Skeletal muscle tissue (tissue), 4 donors: ENCODE results near the gene MCHR1. TPM values are rescaled to one million over a fixed set of nuclear protein-coding genes. Genes with fewer than 3 reads are reported as not detected.
"Not testable (repeated sequence)": the region's sequence is repeated elsewhere in the genome, so short reads cannot be mapped to it uniquely, and the experiment has no call there.

ENCODE experiments used
- H3K27ac ChIP-seq: one replicate; pipeline ENCODE4 v1.7.0; 2013; ENCODE audit warnings: mild to moderate bottlenecking, low read depth, low read length, inconsistent platforms
- H3K27me3 ChIP-seq, 3 donors: one replicate each; pipeline ENCODE4 v1.7.0; 2013; ENCODE audit warnings: low read length in 3 of 3; ENCODE audit not compliant: control insufficient read depth in 3 of 3, insufficient read depth in 3 of 3
- H3K36me3 ChIP-seq, 3 donors: one replicate each; pipeline ENCODE4 v1.7.0; 2013; ENCODE audit warnings: low read length in 3 of 3; ENCODE audit not compliant: control insufficient read depth in 3 of 3, insufficient read depth in 3 of 3
- H3K4me1 ChIP-seq, 3 donors: one replicate each; pipeline ENCODE4 v1.7.0; 2013; ENCODE audit warnings: low read length in 3 of 3, mild to moderate bottlenecking in 3 of 3; ENCODE audit not compliant: control insufficient read depth in 3 of 3, insufficient read depth in 3 of 3
- H3K4me3 ChIP-seq, 3 donors: one replicate each; pipeline ENCODE4 v1.7.0; 2013; ENCODE audit warnings: low read length in 3 of 3
- H3K9ac ChIP-seq, 3 donors: one replicate each; pipeline ENCODE4 v1.7.0; 2013; ENCODE audit warnings: low read length in 3 of 3, mild to moderate bottlenecking in 3 of 3, moderate library complexity in 2 of 3, low read depth in 1 of 3
- H3K9me3 ChIP-seq, 3 donors: one replicate each; pipeline ENCODE4 v1.7.0; 2013; ENCODE audit warnings: low read length in 3 of 3; ENCODE audit not compliant: control insufficient read depth in 3 of 3
- total RNA-seq: library from RNA; depleted of rRNA; stranded (reverse); fragments of >200 nt; gene quantifications from one replicate; pipeline ENCODE4 v1.2.3, GENCODE V29; 2014
- donor health status: Osteomylitis.

Gene MCHR1
- total RNA-seq, 1 donor from 2014 or later, result 1.6 TPM

- not testable (repeated sequence) for H3K36me3 ChIP-seq, H3K27ac ChIP-seq, H3K27me3 ChIP-seq, H3K9me3 ChIP-seq, H3K4me3 ChIP-seq, H3K4me1 ChIP-seq, H3K9ac ChIP-seq
These were observed 40.9 kb downstream of the MCHR1 start for GRCh38 chr22:40720156-40720537.

GRCh38 chr22:40720538-40721256, 41.4 kb downstream of the MCHR1 start:
- peak overlapping the region; percentile 40 for H3K27ac ChIP-seq
- H3K9ac ChIP-seq, result no peak overlapping the region
- peaks cover 0 to 3% (median 0%) of the 10 kb centered on the region in 3 donors for H3K27me3 ChIP-seq
- H3K36me3 ChIP-seq, result no peaks in the 10 kb centered on the region
- no peak overlapping the region for H3K4me3 ChIP-seq
- peaks cover 0 to 6% (median 4%) of the 10 kb centered on the region in 3 donors for H3K4me1 ChIP-seq
- no peaks in the 10 kb centered on the region for H3K9me3 ChIP-seq

- H3K27me3 ChIP-seq, result peaks cover 0 to 3% (median 0%) of the 10 kb centered on the region in 3 donors
- no peaks in the 10 kb centered on the region for H3K9me3 ChIP-seq
- peaks cover 0 to 6% (median 4%) of the 10 kb centered on the region in 3 donors for H3K4me1 ChIP-seq
- no peaks in the 10 kb centered on the region for H3K36me3 ChIP-seq
- peak overlapping the region; percentile 40 for H3K27ac ChIP-seq
- H3K4me3 ChIP-seq, result no peak overlapping the region
- peak overlapping the region in 1 of 3 donors; percentile 38 for H3K9ac ChIP-seq
These were observed 42.0 kb downstream of the MCHR1 start for GRCh38 chr22:40721266-40721665.

- no peak overlapping the region for H3K4me3 ChIP-seq
- H3K27me3 ChIP-seq, result peaks cover 0 to 3% (median 0%) of the 10 kb centered on the region in 3 donors
- H3K9ac ChIP-seq, result no peak overlapping the region
- no peak overlapping the region for H3K27ac ChIP-seq
- peaks cover 0 to 6% (median 4%) of the 10 kb centered on the region in 3 donors for H3K4me1 ChIP-seq
- H3K36me3 ChIP-seq, result no peaks in the 10 kb centered on the region
- H3K9me3 ChIP-seq, result no peaks in the 10 kb centered on the region
These were observed 44.2 kb downstream of the MCHR1 start for GRCh38 chr22:40723396-40723933.

- no peaks in the 10 kb centered on the region for H3K36me3 ChIP-seq
- no peak overlapping the region for H3K4me3 ChIP-seq
- H3K9me3 ChIP-seq, result no peaks in the 10 kb centered on the region
- no peaks in the 10 kb centered on the region for H3K27me3 ChIP-seq
- no peak overlapping the region for H3K27ac ChIP-seq
- no peak overlapping the region for H3K9ac ChIP-seq
- no peaks in the 10 kb centered on the region for H3K4me1 ChIP-seq
These were observed 47.2 kb downstream of the MCHR1 start for GRCh38 chr22:40726514-40726913.

- Histone ChIP-seq H3K9me3 (no peaks in the 10 kb centered on the region), H3K9ac (no peak overlapping the region), H3K4me1 (no peaks in the 10 kb centered on the region), H3K27me3 (no peaks in the 10 kb centered on the region), H3K27ac (no peak overlapping the region), H3K36me3 (no peaks in the 10 kb centered on the region), H3K4me3 (no peak overlapping the region)
These were observed 48.0 kb downstream of the MCHR1 start for GRCh38 chr22:40727070-40727963.

GRCh38 chr22:40727964-40728615, 48.8 kb downstream of the MCHR1 start:
- H3K27ac ChIP-seq, result no peak overlapping the region
- H3K9me3 ChIP-seq, result no peaks in the 10 kb centered on the region
- H3K4me3 ChIP-seq, result no peak overlapping the region
- H3K36me3 ChIP-seq, result no peaks in the 10 kb centered on the region
- H3K9ac ChIP-seq, result no peak overlapping the region
- H3K4me1 ChIP-seq, result peaks cover 0 to 2% (median 0%) of the 10 kb centered on the region in 3 donors
- no peaks in the 10 kb centered on the region for H3K27me3 ChIP-seq

GRCh38 chr22:40728731-40729189, 49.5 kb downstream of the MCHR1 start:
- Histone ChIP-seq H3K27me3 (no peaks in the 10 kb centered on the region), H3K9ac (no peak overlapping the region), H3K9me3 (no peaks in the 10 kb centered on the region), H3K4me1 (peaks cover 0 to 2% (median 0%) of the 10 kb centered on the region in 3 donors), H3K4me3 (no peak overlapping the region), H3K36me3 (no peaks in the 10 kb centered on the region), H3K27ac (no peak overlapping the region)

- Histone ChIP-seq H3K27me3 (no peaks in the 10 kb centered on the region), H3K4me1 (peaks cover 0 to 2% (median 0%) of the 10 kb centered on the region in 3 donors), H3K27ac (no peak overlapping the region), H3K4me3 (no peak overlapping the region), H3K9me3 (no peaks in the 10 kb centered on the region), H3K9ac (no peak overlapping the region), H3K36me3 (no peaks in the 10 kb centered on the region)
These were observed 50.0 kb downstream of the MCHR1 start for GRCh38 chr22:40729284-40729683.
